Urinary bladder (tissue), 4 donors: ENCODE measurements around the gene C21orf58. TPM values are rescaled to one million over a fixed set of nuclear protein-coding genes. Genes with fewer than 3 reads are reported as not detected.

ENCODE experiments used
- DNase-seq: peaks from one replicate; pipeline ENCODE4 v3.0.0-alpha.2; 2015; ENCODE audit errors: extremely low spot score
- H3K27ac ChIP-seq: one replicate; pipeline ENCODE4 v1.5.1; 2013; ENCODE audit warnings: low read depth, mild to moderate bottlenecking, moderate library complexity
- H3K36me3 ChIP-seq: one replicate; pipeline ENCODE4 v1.6.1; 2013; ENCODE audit warnings: mild to moderate bottlenecking, moderate library complexity; ENCODE audit not compliant: insufficient read depth
- H3K4me1 ChIP-seq: one replicate; pipeline ENCODE4 v1.6.1; 2013; ENCODE audit warnings: mild to moderate bottlenecking, moderate library complexity; ENCODE audit not compliant: insufficient read depth
- H3K4me3 ChIP-seq: one replicate; pipeline ENCODE4 v1.5.1; 2013; ENCODE audit warnings: low read depth, low read length
- WGBS: extraction: QIAGEN DNeasy Blood & Tissue Kit; methylation state at CpG from one replicate; pipeline ENCODE4 v1.1.7; 2013; 5-methylcytosine and 5-hydroxymethylcytosine counted together
- polyA plus RNA-seq: library from polyadenylated mRNA; stranded (reverse); fragments of 200-250 nt; gene quantifications from one replicate; pipeline ENCODE4 v1.2.3, GENCODE V29; 2013
- total RNA-seq: library from RNA; depleted of rRNA; stranded (reverse); fragments of >200 nt; gene quantifications from one replicate; pipeline ENCODE4 v1.2.3, GENCODE V29; 2014
- donor health status: healthy with polysubstance abuse.
- donor health status: healthy.

Gene C21orf58
- total and polyA plus RNA-seq, 2 donors = 1.5 to 5.2 TPM

- H3K36me3 ChIP-seq = peaks cover 14% of the 10 kb centered on the region
- no peaks in the 10 kb centered on the region for H3K4me1 ChIP-seq
- no peak overlapping the region for H3K27ac ChIP-seq
- 92% methylated on average over 22 of the region's 22 CpGs for WGBS
- no peak for DNase-seq
- no peak overlapping the region for H3K4me3 ChIP-seq
These were observed 59.5 kb downstream of the C21orf58 start for GRCh38 chr21:46264046-46264689.

GRCh38 chr21:46256501-46256994, 67.1 kb downstream of the C21orf58 start:
- DNase-seq = no peak
- Histone ChIP-seq H3K27ac (no peak overlapping the region), H3K4me3 (no peak overlapping the region), H3K4me1 (no peaks in the 10 kb centered on the region), H3K36me3 (peaks cover 20% of the 10 kb centered on the region)
- 87% methylated on average over 18 of the region's 18 CpGs for WGBS

GRCh38 chr21:46255758-46256337, 67.8 kb downstream of the C21orf58 start:
- DNase-seq = no peak
- H3K36me3 ChIP-seq = peaks cover 16% of the 10 kb centered on the region
- 93% methylated on average over 6 of the region's 6 CpGs for WGBS
- no peak overlapping the region for H3K27ac ChIP-seq
- no peaks in the 10 kb centered on the region for H3K4me1 ChIP-seq
- H3K4me3 ChIP-seq = no peak overlapping the region

GRCh38 chr21:46255166-46255565, 68.5 kb downstream of the C21orf58 start:
- DNase-seq = no peak
- Histone ChIP-seq H3K27ac (no peak overlapping the region), H3K4me1 (no peaks in the 10 kb centered on the region), H3K36me3 (peaks cover 14% of the 10 kb centered on the region), H3K4me3 (no peak overlapping the region)
- WGBS = 83% methylated on average over 11 of the region's 11 CpGs

GRCh38 chr21:46254208-46254975, 69.3 kb downstream of the C21orf58 start:
- Histone ChIP-seq H3K27ac (no peak overlapping the region), H3K4me1 (no peaks in the 10 kb centered on the region), H3K36me3 (peaks cover 14% of the 10 kb centered on the region), H3K4me3 (no peak overlapping the region)
- WGBS = 80% methylated on average over 12 of the region's 12 CpGs
- DNase-seq = no peak

- Histone ChIP-seq H3K4me3 (no peak overlapping the region), H3K27ac (no peak overlapping the region), H3K36me3 (peaks cover 16% of the 10 kb centered on the region), H3K4me1 (no peaks in the 10 kb centered on the region)
- no peak for DNase-seq
- 72% methylated on average over 8 of the region's 8 CpGs for WGBS
These were observed 70.0 kb downstream of the C21orf58 start for GRCh38 chr21:46253610-46254124.

- Histone ChIP-seq H3K27ac (no peak overlapping the region), H3K4me1 (no peaks in the 10 kb centered on the region), H3K36me3 (peaks cover 16% of the 10 kb centered on the region), H3K4me3 (no peak overlapping the region)
- DNase-seq = no peak
- WGBS = 88% methylated on average over 4 of the region's 4 CpGs
These were observed 70.8 kb downstream of the C21orf58 start for GRCh38 chr21:46252840-46253239.

Other genes starting within 250 kb of the C21orf58 start
- gene COL6A2, start 225.8 kb downstream of the C21orf58 start, total RNA-seq = 1,109 TPM
- 1,471 TPM for gene COL6A2, start 225.8 kb downstream of the C21orf58 start, polyA plus RNA-seq
- 0.48 TPM for gene FTCD, start 168.3 kb downstream of the C21orf58 start, total RNA-seq
- gene FTCD, start 168.3 kb downstream of the C21orf58 start, polyA plus RNA-seq = 0.75 TPM
- gene SPATC1L, start 139.4 kb downstream of the C21orf58 start, total RNA-seq = 3.6 TPM
- gene SPATC1L, start 139.4 kb downstream of the C21orf58 start, polyA plus RNA-seq = 20.4 TPM
- gene LSS, start 95.1 kb downstream of the C21orf58 start, total RNA-seq = 19.3 TPM
- 36.5 TPM for gene LSS, start 95.1 kb downstream of the C21orf58 start, polyA plus RNA-seq
- gene MCM3AP, start 38.3 kb downstream of the C21orf58 start, total RNA-seq = 65.0 TPM
- gene MCM3AP, start 38.3 kb downstream of the C21orf58 start, polyA plus RNA-seq = 52.9 TPM
- gene YBEY, start 37.5 kb downstream of the C21orf58 start, total RNA-seq = 10.6 TPM
- 12.1 TPM for gene YBEY, start 37.5 kb downstream of the C21orf58 start, polyA plus RNA-seq
- gene PCNT, start 286 bp upstream of the C21orf58 start, total RNA-seq = 22.4 TPM
- gene PCNT, start 286 bp upstream of the C21orf58 start, polyA plus RNA-seq = 15.7 TPM
- gene DIP2A, start 135.0 kb upstream of the C21orf58 start, total RNA-seq = 44.8 TPM
- 18.2 TPM for gene DIP2A, start 135.0 kb upstream of the C21orf58 start, polyA plus RNA-seq